Fibroblast of the aortic adventitia (primary cell): ENCODE measurements around the gene ARHGAP26. TPM values are rescaled to one million over a fixed set of nuclear protein-coding genes. Genes with fewer than 3 reads are reported as not detected.

Experiments
- DNase-seq: peaks from one replicate; pipeline ENCODE4 v3.0.0-alpha.2; 2010; ENCODE audit warnings: low read depth
- H3K4me3 ChIP-seq: 2 replicates; pipeline ENCODE4 v1.5.1; 2011; ENCODE audit warnings: low read depth, mild to moderate bottlenecking, control low read depth, low read length, moderate library complexity
- CTCF ChIP-seq: IDR thresholded peaks from 2 replicates; pipeline ENCODE4 v1.5.1; 2011; ENCODE audit warnings: mild to moderate bottlenecking, low read length, control low read depth, inconsistent platforms; ENCODE audit not compliant: insufficient read depth
- total RNA-seq: library from RNA; depleted of rRNA; stranded (reverse); fragments of >200 nt; gene quantifications from 2 replicates; pipeline ENCODE4 v1.2.3, GENCODE V29; 2012; ENCODE audit warnings: low replicate concordance

ARHGAP26 gene
- total RNA-seq, 1 donor: 9.0 TPM

- no peak overlapping the region for H3K4me3 ChIP-seq
- DNase-seq: no peak
- no peak for TF ChIP-seq CTCF
Observed at GRCh38 chr5:142883438-142883837, 113.3 kb downstream of the ARHGAP26 start.

- H3K4me3 ChIP-seq: no peak overlapping the region
- TF ChIP-seq CTCF: no peak
- DNase-seq: no peak
Observed at GRCh38 chr5:142884029-142884428, 113.9 kb downstream of the ARHGAP26 start.

GRCh38 chr5:142886211-142886610 is 116.0 kb downstream of the ARHGAP26 start:
- TF ChIP-seq CTCF: no peak
- peak; percentile 49 for DNase-seq

GRCh38 chr5:142886956-142887355 is 116.8 kb downstream of the ARHGAP26 start:
- no peak for DNase-seq
- H3K4me3 ChIP-seq: no peak overlapping the region
- no peak for TF ChIP-seq CTCF

More at GRCh38 chr5:142886211-142886610, 116.0 kb downstream of the ARHGAP26 start:
- no peak overlapping the region for H3K4me3 ChIP-seq

- H3K4me3 ChIP-seq: no peak overlapping the region
- peak; percentile 82 for DNase-seq
- peak; percentile 68 for TF ChIP-seq CTCF
Observed at GRCh38 chr5:142888469-142889085, 118.4 kb downstream of the ARHGAP26 start.

GRCh38 chr5:142892021-142892420 is 121.8 kb downstream of the ARHGAP26 start:
- TF ChIP-seq CTCF: no peak
- no peak for DNase-seq
- no peak overlapping the region for H3K4me3 ChIP-seq

- no peak for DNase-seq
- no peak for TF ChIP-seq CTCF
- no peak overlapping the region for H3K4me3 ChIP-seq
Observed at GRCh38 chr5:142894315-142894714, 124.1 kb downstream of the ARHGAP26 start.
